Mucosa of gallbladder (tissue), 1 donor: ENCODE measurements around the gene TCHHL1. TPM values are rescaled to one million over a fixed set of nuclear protein-coding genes. Genes with fewer than 3 reads are reported as not detected.

ENCODE experiments used
- DNase-seq: peaks from one replicate; pipeline ENCODE4 v3.0.0-alpha.2; 2020; ENCODE audit warnings: low spot score
- total RNA-seq: library from RNA; stranded (reverse); gene quantifications from one replicate; pipeline ENCODE4 v1.2.1, GENCODE V29; 2021
- donor health status: DM: no; HTN: no; CAD: no.

Gene TCHHL1
- total RNA-seq, 1 donor from 2014 or later: not detected

DNA sequence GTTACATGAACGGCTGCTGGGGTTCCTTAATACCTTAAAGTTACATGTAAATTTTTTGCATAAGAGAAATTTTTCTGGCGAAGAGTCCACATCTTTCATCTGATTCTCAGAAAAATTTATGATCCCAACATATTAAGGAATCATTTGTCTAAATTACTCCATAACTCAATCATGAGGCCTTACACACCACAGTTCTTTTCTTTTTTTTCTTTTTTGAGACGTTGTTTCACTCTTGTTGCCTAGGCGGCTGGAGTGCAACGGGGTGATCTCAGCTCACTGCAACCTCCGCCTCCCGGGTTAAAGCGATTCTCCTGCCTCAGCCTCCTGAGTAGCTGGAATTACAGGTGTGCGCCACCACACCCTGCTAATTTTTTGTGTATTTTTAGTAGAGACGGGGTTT, 50.0 kb downstream of the TCHHL1 start:
- no peak for DNase-seq

DNA sequence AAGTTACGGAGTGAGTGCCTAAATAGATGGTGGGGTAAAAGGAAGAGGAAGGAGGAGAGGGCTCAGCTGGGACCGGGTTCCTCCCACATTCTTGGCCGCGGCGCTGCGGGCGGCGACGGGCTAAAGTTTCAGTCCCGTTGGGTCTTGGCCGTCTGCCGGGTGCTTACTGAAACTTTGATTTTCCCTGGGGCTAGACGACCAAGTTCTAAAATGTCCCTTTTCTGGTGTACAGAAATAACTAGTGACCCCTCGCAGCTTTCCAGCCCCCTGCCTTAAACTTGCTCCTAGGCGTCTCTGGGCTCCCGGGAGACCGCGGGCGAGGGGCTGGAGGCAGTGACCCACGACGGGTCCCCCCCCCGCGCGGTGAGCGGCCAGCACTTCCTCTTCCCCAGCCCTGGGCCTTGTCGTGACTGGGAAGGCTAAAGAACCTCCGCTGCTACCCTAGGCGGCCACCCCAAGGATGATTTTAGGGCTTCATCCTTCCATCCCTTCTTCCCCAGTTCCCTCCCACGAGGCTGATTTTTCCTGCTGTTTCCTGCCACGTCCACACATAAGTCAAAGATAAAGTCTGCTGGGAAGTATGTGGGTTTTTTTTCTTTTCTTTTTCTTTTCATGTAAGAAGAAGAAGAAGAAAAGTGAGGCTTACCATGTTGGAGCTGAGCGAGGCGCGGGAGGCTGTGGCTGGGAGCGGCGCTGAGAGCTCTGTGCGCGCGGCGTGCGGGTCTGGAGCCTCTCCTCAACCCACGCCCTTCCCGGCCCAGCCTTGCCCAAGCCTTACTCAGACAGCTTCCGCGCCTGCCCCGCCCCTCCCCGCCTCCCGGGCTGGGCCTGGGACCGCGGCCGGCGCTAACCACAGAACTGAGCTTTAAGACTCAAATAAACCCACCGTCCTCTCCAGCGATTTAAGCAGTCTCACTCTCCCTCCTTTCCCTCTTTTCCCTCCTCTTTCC, 52.3 kb downstream of the TCHHL1 start, which contains the start of gene S100A11:
Gene S100A11, minus strand, starts transcription at position 738 of the 950 bp plus-strand sequence. Its CDS starts 89 bp downstream, at position 649.
- peak; percentile 89 for DNase-seq

DNA sequence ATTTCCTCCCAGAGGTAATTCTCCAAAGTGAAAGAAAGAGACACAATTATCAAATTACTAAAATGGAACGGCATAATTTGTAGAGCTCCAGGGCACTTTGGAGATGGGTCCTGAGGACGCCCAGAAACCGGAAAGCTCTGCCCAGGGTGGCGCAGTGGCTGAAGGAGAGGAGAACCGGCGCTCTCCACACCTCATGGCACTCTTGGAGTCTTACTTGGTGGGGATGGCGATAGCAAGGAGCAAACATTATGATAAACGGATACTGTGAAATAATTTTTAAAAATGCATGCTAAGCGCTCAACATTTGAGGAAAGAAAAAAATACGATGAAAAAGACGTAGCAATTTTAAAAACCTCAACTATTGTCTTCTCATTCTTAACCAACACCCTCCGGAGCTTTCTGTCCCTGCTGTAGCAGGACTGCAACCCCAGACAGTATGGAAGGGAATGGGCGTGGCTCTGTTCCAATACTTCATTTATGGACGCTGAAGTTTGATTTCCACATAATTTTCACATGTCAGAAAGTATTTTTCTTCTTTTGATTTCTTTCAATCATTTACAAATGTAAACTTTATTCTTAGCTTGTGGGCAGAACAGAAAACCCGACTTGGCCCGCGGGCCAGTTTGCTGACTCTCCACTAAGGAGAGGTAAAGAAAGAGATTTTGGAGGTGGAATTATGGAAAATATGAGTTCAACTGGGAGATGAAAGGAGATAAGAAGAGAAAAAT, 53.2 kb downstream of the TCHHL1 start:
- no peak for DNase-seq

DNA sequence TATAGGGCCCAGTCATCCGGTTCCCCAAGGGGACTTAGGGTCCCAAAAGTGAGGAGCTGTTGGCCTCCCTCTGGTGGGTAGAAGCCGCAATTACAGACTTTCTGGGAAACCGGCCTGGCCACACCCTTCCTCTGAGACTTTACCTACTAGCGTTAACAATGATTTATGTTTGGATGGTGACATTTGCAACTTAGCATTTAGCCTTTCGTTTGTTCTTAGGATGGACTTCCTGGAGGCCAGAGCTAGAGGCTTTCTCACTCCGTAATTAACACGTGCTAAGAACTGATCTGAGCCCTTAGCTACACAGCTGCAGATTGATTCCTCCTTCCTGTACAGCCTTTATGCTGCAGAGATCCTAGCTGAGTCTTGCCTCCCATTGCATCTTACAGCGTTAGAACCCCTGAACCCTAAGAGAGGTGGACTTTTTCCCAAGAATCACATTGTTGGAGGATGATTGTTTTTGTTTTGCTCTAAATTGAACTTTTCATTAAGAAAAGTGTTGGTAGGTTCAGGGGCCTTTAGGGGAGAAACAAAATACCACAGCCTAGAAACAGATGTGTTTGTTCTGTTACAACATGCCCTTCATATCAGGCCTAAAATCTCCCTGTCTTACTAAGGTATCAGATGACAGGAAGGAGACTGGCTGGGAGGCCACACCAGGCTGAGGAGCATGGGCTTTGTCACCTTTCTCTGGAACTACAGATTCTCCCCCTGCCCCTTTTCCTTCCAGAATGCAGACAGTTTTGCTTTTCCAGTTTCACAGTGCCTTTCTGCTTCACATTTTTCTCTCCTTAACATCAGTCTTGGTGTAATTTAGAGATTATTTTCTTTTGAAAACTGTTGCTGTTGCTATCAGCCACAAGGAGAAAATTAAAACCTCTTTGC, 54.0 kb downstream of the TCHHL1 start:
- DNase-seq: peak; percentile 51

DNA sequence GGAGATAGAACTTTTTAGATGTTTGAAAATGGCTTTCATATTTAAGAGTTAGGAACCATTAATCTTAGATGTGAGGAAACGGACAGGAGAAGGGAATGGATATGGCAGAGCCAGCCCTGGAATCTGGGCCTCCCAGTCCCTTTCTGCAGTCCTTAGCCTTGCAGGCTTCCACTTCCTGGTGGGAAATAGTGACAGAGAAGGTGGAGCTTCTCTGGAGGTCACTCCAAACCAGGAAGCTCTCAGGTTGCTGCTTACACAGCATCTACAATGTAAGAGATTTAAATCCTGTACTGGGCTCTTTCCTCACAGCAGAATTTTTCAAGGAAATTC, 54.6 kb downstream of the TCHHL1 start:
- DNase-seq: peak; percentile 23

Other genes with a start within 250 kb of the TCHHL1 start
- gene C2CD4D, start 249.2 kb downstream of the TCHHL1 start, total RNA-seq: 1.2 TPM
- not detected for gene THEM5, start 235.4 kb downstream of the TCHHL1 start, total RNA-seq
- gene THEM4, start 179.6 kb downstream of the TCHHL1 start, total RNA-seq: 12.0 TPM
- gene S100A10, start 95.2 kb downstream of the TCHHL1 start, total RNA-seq: 212 TPM
- 308 TPM for gene S100A11, start 52.1 kb downstream of the TCHHL1 start, total RNA-seq
- 0.09 TPM for gene TCHH, start 26.4 kb upstream of the TCHHL1 start, total RNA-seq
- gene RPTN, start 70.2 kb upstream of the TCHHL1 start, total RNA-seq: not detected
- not detected for gene HRNR, start 135.1 kb upstream of the TCHHL1 start, total RNA-seq
- gene FLG, start 236.2 kb upstream of the TCHHL1 start, total RNA-seq: not detected